SIG-M5 treated with dmso at 0.1 percent for 504 hours (cell line): ENCODE data around the gene SERPINB13.

ENCODE experiments used
- DNase-seq: peaks from one replicate; lab custom pipeline; 2025; ENCODE audit not compliant: unreplicated experiment; lab: John Stamatoyannopoulos, UW

The SERPINB13 gene, protein sequence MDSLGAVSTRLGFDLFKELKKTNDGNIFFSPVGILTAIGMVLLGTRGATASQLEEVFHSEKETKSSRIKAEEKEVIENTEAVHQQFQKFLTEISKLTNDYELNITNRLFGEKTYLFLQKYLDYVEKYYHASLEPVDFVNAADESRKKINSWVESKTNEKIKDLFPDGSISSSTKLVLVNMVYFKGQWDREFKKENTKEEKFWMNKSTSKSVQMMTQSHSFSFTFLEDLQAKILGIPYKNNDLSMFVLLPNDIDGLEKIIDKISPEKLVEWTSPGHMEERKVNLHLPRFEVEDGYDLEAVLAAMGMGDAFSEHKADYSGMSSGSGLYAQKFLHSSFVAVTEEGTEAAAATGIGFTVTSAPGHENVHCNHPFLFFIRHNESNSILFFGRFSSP

DNA sequence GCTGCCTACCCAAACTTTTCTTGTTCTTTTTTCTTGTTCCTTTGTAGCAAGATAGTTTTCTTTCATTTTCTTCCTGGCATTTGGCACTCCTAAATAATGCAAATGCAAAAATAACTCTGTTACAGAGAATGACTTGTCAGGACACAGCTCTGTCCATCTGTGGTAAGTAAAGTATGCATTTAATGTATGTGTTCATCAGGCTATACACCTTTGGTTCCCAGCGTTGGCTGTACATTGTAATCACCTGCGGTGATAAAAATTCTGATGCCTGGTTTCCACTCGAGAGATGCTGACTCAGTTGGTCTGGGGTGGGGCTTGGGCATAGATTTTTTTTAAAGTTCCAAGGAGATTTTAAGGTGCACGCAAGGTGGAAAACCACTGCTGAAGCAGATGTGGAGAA, at the start of gene SERPINB13:
Gene SERPINB13, plus strand, starts transcription at position 378 of the 400 bp plus-strand sequence. CDS start 1,325 bp downstream, outside the sequence.
- no peak for DNase-seq

DNA sequence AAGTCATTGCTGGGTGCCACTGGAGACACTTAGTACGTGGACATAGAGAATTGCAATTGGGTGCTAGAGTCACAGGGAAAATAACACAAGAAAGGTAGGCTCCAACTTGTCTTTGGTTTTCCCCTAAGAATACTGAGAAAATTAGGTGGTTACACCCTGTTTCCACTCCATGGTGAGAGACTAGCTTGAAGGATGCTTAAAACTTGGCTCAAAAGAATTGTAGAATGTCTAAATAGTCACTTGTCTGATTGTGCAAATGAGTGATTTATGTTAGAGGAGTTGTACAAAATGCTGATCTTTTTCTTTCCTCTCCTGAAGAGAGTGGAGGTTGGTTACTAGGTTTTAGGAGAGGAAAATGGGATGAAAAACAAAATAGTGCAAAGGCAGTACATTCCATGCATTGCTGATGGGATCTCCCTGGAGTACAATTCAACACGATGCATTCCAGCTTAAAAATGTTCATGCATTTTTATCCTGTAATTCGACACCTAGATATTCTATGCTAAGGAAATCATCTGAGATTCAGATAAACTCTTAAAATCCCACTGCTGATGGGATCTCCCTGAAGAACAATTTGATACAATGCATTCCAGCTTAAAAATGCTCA, 47.1 kb upstream of the SERPINB13 start:
- no peak for DNase-seq

DNA sequence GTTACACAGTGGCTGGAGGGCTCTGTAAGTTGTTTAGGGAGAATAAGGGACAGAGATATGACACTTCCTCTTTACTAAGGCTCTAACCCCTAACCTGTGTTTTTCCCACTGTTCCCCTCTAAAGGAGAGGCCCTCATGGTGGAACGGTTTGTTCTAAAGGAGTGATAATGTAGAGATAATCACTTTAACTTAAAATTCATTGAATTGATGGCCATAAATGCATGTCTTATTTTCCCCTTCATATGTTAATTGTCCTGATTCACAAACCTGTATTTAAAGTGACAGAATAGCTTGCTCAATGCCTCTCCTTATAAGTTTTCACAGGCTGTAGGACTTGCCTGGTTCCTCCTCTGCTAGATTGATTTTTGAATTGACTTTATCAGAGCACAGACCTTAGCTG, 45.1 kb upstream of the SERPINB13 start, which contains the start of gene SERPINB12:
Gene SERPINB12, plus strand, starts transcription at position 301 of the 400 bp plus-strand sequence. CDS start 13,791 bp downstream, outside the sequence.
- no peak for DNase-seq

DNA sequence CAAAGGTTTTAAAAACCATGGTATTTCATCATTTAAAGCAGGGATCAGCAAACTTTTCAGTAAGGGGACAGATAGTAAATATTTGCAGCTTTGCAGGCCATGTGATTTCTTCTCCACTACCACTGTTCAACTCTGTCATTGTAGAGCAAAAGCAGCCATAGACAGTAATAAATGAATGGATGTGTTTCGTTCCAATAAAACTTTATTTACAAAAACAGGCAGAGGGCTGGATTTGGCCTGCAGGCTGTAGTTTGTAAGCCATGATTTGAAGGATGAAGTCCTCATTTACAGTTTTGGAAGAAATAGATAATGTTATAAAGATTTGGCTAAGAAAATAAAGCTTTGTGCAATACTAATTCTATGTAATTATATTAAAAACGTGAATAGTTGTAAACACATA, 43.1 kb upstream of the SERPINB13 start:
- DNase-seq, result no peak

DNA sequence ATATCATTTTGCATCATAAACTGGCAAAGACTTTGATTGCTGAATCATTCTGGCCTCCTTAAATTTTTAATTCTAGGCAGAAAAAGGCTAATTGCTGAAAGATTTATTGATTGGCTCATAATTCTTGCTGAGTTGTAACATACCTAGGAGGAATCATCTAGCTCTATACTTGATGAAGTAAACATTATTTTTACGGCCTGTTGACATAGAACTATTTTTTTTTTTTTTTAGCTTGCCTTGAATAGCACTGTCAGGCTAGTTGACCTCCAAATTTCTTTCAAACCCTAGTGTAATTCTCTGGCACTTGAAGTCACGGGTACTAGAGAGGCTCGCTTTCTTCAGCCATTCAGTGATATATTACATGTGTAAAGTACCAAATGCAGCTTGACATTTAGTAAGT, 42.1 kb upstream of the SERPINB13 start:
- DNase-seq, result no peak

DNA sequence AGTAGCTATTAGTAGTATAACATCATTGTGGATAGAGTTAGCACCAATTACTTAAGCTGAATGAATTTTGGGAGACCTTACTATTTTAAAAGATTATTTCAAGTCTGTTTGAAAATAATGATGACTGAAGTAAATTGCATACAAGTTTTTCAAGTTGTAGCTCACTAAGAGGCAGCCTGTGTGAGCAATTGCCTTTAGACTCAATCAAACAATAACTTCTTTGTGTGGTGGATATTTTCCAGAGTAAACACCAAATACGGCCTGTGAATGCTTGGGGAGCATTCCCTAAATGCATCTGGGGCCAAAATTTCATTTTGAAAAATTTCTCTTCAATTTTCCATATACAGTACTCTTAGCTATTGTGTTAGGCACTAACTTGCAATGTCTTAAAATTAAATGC, 37.1 kb upstream of the SERPINB13 start:
- no peak for DNase-seq

DNA sequence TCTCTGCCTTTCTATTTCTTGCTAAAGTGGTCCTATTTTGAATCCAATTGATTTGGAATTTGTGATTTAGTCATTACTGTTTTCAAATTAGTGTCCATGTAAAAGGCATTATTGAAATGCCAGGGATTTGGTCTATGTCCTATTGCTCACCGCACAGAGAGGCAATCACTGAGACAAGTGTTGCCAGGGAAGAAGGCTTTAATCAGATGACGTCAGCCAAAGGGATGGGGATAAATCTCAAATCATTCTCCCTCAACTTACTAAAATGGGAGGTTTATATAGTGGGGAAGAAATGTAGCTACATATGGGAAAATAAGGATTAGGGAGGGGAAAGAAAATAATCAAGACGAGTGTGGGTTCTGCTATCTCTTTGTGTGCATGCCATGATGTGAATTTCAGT, 35.4 kb upstream of the SERPINB13 start:
- no peak for DNase-seq

DNA sequence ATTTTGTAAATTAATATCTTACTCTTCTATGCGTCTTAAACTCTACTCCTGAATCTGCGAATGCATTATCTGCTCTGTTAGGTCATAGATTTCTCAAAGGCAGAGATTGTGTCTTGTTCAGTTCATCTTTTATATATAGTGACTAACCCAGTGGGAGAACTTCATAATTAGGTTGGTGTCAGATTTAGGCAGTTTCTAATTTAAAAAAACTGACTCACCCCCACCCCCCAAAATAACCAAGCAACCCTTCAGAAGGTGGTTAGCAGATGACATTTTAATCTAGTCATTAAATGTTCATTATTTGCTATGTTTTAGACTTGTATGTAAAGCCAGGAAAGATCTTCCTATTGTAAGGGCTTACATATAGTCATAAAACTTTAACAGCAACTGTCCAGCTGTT, 34.6 kb upstream of the SERPINB13 start:
- DNase-seq, result no peak

DNA sequence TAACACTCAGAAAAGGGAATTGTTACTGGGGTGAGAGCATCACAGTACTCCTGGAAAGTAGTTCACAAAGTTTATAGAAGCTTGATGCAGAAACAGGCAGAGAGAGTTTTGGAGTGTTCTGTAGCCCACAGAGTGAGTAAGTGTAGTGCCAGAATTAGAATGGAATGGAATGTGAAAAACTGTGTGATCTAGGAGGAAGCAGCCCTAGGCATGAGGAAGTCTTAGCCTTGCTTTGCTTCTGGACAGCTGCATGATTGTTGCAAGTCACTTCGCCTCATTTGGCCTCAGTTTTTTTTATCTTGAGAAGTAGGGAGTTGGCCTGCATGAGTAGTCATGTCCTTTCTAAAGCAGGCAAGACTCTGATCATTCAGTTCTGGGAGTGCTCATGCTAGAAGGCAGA, 34.1 kb upstream of the SERPINB13 start:
- peak; percentile 94 for DNase-seq

DNA sequence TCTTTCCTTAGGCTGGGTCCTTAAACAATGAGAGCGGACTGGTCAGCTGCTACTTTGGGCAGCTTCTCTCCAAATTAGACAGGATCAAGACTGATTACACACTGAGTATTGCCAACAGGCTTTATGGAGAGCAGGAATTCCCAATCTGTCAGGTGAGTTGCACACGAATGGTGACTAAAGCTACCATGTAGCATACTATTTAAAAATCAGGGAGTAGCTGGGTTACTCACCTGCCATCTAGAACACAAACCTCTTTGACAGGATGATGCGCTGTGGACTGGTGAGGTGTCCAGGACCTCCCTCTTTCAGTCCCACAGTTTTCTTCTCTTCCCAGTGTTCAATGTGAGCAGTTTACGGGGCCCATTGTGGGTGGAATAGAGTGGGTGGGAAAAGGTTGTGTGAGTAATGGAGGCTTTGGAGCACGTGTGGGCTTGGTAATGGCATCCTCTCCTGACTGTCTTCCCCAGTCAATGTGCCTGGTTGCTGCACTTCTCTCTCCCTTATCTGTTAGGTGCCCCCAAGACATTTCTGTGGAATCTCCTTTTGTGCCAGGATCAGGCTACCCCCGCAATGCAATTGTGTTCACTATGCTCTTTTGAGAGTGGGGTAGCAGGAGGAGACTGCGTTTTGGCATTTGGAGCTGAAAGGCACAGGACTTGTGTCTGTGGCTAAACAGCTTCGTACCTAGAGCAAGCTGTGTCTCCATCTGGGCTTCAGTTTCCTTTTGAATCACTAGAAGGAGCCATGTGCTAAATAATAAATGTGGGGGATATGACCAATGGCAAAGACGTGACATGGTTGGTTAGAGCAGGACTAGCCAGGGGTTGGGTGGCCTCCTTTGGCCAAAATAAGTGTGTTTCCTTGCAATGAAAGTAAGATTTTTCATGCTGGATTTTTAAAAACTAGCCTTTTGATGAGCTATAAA, 27.3 kb upstream of the SERPINB13 start:
- DNase-seq, result no peak

DNA sequence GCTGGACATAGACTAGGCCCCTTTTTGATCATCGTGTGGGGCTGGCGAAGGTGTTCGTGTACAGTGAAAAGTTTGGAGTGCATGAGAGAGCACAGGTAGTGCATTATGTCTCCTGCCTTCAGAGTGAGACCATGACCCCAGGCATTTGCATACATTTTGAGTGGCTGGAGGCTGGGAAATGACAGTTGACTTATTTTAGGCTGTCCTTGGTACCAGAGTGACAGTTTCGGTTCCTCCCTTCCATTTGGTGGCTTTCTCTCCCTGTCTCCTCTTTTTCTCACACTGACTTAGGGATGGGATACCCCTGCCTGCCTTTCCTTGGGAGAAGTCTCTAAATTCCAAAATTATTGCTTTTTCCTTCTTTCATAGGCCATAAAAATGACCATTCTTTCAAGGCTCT, 24.9 kb upstream of the SERPINB13 start:
- DNase-seq, result peak; percentile 60

DNA sequence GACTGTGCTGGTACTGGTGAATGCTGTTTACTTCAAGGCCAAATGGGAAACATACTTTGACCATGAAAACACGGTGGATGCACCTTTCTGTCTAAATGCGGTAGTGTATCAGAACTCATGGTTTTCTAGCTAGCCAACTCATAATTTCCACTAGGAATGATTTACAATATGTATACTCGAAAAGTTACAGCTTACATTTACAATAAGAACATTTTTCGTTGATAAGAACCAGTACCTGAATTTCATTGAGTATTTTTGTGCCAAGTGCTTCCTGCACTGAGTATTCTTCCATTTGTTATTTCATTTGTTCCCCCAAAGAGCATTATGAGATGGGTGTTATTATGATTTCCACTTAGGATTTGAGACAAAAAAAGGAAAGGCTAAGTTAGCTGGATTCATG, 23.1 kb upstream of the SERPINB13 start:
- no peak for DNase-seq

DNA sequence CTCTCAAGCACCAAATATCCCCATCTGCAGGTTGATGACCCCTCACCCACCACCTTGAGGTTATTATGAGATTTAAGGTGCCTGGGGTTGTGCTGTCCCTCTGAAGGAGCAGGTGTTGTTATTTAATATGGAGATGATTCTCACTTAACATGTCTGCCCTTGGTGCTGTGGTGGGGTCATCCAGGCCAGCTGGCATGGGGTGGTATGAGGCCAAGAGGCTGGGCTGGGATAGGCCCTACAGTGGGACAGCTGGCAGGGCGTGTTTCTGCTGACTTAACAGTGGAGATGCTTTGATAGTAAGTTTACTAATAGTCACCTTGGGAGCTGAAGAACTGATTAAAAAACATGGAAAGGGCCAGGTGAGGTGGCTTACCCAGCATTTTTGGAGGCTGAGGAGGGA, 22.6 kb upstream of the SERPINB13 start:
- DNase-seq, result no peak

DNA sequence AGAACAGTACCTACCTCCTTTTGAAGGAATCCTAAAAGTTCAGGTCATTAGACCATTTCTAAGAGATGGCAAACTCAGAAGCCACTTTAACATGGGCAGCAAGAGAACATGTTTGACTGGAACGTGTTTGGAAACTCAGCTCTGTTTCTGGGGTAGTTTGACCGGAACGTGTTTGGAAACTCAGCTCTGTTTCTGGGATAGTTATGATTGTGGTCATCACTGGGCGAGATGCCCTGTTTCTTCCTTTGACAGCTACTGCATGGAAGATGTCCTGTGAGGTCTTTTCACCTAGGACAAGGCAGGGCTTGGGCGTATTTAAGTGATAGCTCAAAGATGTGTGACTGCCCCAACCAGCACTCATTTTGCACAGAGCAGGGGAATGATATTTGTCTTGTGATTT, 19.9 kb upstream of the SERPINB13 start:
- DNase-seq, result no peak

DNA sequence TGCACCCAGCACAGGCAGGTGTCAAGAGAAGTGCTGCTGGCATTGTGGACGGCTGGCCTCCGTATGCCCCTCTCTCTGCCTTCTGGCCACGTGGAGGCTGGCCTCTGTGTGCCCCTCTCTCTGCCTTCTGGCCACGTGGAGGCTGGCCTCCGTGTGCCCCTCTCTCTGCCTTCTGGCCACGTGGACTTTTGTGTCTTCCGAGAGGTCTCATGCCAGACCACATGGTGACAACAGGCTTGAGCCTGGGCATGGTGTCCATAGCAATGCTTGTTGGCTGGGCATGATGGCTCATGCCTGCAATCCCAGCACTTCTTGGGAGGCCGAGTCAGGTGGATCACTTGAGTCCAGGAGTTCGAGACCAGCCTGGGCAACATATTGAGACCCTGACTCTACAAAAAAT, 19.3 kb upstream of the SERPINB13 start:
- no peak for DNase-seq

DNA sequence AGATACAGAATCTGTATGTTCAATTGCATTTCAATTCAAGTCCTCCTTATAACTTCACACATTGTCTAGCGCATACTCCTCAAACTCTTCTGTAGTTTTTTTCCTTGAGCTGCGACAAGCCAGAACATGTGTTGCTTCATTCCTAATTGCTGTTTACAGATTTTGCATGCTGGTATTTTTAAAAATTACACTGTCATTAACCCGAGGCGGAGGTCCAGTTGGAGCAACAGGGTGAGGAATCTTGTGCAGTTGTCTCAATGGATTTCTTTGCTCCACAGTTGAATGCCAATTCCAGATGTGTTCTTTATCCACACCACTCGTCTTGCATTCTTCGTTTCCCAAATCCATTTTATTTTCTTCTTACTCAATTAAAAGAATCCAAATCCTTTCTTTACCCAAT, 16.4 kb upstream of the SERPINB13 start:
- DNase-seq, result no peak

DNA sequence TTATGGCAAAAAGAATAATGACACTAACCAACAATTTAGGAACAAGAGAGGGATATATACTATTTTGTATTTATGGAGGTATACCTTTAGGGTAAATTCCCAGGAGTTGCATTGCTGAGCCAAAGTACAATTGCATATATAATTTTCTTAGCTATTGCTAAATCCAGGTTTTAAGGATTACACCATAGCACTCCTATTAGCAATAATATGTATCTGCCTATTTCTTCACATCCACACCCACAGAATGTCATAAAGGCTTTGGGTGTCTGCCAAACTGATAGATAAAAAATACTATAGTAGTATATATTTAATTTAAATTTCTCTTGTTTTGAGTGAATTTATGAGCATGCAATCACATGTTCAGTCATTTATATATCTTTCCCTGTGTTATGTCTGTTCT, 11.5 kb upstream of the SERPINB13 start:
- DNase-seq, result peak; percentile 32

DNA sequence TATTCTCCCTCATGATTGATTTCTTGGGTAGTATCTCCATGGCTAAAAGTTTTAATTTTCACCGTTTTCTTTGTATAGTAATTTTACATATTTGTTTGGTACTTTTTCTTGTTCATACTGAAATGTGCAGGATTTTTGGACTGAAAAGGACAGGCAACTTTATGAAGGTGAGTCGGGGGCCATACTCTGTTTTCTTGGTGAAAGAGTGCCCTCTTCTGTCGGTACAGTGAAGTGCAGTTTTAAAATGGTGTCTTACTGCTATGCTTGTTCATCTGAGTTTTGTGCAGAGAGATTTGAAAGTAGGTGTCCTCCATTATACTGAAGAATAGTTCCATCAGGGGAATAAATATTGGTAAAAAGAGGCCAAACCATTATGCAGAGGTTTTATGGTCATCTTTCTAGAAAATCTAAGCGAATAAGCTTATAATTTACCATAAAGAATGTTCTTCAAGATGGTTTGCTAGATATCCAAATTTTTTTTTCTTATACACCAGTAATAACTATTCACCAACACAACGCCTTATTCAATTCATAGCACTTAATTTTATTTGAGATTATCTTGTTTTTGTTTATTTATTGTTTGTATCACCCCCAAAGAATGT, 8.7 kb upstream of the SERPINB13 start:
- peak; percentile 52 for DNase-seq

DNA sequence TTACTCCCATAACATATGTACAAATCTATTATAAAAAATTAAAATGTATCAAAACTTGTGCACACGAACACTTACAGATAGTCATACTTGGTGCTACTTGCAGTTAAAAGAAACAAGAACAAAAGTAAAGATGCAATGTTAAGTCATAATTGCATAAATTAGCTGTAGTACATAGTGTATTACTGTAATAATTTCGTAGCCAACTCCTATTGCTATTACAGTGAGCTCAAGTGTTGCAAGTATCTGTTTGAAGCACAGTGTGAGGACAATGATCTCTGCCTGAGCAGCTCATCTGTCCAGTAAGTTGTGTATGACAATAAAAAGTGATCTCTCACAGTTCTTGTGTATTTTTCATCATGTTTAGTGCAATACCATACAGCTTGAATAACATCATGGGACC, 7.5 kb upstream of the SERPINB13 start:
- peak; percentile 44 for DNase-seq

DNA sequence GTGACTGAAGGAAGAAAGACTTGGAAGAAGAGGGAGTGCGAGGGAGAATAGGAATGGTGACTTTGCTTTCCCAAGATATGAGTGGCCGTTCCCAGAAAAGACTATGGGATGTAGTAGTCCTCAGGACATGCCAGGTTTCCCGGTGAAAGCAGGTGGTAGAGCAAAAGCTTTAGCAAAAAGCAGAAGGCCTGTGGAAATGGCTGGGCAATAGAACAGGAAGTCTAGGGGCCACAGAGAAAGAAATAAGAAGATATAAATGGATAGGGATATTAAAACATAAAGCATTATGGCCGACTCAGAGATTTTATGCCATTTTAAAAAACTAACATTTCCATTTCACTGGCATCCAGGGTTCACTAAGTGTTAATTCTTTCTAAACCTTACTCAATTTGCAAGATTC, 1.2 kb upstream of the SERPINB13 start:
- no peak for DNase-seq

DNA sequence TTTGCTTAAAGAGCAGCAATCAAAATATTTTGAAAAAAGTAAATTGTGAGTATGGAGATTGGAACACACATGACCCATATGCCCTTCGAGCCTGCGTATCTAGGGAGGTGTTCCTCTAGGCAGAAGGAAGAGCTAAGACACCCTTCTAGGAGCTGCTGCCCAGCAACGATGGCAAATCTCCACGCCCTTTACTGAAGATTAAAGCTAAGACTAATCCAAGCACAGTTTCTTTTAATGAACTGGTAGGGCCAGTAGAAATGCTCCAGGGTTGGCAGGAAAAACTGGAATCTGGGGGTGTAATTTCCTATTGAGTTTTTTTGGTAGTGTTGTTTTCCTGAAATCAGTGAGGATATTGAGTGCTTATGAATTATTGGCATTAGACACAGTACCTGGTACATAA, 712 bp upstream of the SERPINB13 start:
- DNase-seq, result no peak
